ENCODE results near the gene HOXD10. TPM values are rescaled to one million over a fixed set of nuclear protein-coding genes. Genes with fewer than 3 reads are reported as not detected.

The HOXD10 gene
- polyA plus RNA-seq, 12 donors, result 0.33 to 21.6 (median 3.4) TPM; not detected in 3

GRCh38 chr2:176106581-176107539, 9.7 kb upstream of the HOXD10 start, which contains the start of gene HOXD11:
TSS of gene HOXD11 (plus strand) at chr2:176107280. CDS start at chr2:176107356, 76 bp downstream.
- DNase-seq, result no peak

DNA sequence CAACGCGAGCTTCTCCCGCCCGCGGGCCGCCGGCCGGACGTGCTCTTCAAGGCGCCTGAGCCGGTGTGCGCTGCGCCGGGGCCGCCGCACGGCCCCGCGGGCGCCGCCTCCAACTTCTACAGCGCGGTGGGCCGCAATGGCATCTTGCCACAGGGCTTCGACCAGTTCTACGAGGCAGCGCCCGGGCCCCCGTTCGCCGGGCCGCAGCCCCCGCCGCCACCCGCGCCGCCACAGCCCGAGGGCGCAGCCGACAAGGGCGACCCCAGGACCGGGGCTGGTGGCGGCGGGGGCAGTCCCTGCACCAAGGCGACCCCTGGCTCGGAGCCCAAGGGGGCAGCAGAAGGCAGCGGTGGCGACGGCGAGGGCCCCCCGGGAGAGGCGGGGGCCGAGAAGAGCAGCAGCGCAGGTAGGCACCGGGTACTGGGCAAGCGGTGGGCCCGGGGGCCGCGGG, 8.8 kb upstream of the HOXD10 start:
- DNase-seq, result no peak

DNA sequence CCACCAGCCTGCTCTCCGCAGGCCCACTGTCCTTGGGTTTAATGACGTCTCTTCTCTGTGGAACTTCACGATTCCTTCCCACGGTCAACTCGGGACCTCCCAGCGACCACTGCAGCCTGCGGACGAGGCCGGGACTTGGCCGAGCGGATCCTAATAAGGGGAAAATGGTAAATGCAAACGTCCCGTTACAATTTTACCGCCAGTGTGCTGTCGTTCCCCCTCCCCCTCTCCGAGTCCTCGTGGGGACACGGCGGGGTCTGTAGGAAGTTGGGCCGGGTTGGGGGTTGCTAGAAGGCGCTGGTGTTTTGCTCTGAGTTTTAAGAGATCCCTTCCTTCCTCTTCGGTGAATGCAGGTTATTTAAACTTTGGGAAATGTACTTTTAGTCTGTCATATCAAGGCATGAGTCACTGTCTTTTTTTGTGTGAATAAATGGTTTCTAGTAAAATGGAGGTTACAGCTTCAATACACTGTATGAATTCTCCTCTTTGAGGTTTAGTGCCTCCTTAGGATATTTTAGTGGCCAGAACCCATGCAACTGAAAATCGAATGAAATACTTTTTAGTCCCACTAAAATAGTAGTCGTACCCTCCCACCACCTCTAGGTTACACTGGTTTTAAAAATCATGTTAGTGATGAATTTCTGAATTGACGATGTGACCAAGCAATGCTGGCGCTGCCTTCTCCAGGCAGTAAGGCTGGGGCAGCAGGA, 7.2 kb upstream of the HOXD10 start:
- no peak for DNase-seq

GRCh38 chr2:176109946-176110345, 6.6 kb upstream of the HOXD10 start:
- no peak for DNase-seq

DNA sequence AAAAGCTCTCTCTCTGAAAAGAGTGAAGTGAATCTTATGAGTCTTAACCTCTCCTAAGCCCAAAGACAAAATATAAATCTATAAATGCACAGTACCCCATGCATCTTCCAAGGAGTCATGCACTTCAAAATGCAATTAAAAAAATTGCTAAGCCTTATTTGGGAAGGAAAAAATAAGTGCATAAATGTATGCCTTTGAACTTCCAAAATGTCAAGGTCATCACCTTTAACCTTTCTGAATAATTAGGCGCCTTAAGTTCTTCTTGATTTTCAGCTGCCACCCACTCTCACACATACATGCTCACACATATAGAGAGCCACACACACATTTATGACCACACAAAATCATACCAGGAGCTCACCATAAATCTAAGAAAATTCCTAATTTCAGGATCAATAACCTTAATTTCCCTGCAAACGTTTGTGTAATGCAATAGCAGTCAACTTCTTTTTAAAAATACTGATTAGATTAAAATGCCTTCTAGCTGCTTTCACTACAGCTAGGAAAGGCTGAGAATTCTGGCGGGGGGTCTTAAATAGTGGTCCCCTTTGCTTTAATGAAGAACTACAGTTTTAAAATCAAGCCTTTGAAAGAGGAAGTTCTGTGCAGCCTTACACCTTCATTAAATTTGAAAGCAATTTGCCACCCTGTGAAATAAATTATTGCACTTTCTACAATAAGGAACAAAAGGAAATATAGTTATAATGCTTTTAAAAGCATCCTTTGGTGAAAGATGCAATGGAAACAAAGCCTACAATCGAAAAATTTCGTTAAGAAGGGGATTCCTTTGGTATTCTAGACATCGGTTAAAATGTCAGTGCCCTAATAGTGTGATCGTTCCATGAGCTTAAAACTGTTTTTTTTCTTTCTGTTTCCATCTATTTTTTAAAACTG, 5.9 kb upstream of the HOXD10 start:
- DNase-seq, result no peak

DNA sequence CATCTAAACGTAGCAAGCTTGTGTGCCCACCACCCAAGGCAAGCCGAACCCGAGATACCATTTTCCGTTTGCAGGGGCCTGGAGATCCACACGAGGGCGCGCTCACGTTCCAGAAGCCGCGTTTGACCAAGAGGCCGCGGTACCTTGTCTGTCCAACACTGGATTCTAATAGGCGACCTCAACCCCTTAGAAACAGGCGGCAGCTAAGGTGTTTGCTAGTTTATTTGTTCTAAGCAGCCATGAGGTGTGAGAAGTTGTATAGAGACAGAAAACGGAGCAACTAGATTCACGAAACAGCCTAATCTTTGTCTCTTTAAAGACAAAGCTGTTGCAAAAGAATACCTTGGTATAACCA, 5.3 kb upstream of the HOXD10 start:
- peak; percentile 81 for DNase-seq

DNA sequence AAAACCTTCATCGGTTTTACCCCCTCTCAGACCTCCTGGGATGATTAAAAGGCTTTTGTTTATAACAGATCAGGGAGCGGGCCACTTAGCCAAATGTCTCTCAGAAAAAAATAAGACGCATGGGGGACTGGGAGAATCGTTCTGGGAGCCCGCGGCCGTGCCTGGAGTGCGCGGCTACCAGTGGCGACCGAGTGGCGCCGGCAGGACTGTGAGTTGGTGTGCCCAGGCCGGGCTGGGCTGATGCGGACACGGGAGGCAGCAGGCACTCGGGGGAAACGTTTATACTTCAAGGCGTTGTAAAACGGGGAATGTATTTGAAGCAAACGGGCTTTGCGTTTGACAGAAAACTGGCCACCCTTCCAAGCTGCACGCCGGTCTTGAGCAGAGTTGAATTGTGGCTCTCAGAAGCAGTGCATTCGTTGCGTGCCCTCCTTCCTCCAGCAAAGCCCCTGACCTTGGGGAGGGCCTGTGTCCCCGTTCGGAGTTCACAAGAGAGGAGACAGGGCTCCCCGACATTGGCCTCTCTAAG, 4.7 kb upstream of the HOXD10 start:
- DNase-seq, result no peak

DNA sequence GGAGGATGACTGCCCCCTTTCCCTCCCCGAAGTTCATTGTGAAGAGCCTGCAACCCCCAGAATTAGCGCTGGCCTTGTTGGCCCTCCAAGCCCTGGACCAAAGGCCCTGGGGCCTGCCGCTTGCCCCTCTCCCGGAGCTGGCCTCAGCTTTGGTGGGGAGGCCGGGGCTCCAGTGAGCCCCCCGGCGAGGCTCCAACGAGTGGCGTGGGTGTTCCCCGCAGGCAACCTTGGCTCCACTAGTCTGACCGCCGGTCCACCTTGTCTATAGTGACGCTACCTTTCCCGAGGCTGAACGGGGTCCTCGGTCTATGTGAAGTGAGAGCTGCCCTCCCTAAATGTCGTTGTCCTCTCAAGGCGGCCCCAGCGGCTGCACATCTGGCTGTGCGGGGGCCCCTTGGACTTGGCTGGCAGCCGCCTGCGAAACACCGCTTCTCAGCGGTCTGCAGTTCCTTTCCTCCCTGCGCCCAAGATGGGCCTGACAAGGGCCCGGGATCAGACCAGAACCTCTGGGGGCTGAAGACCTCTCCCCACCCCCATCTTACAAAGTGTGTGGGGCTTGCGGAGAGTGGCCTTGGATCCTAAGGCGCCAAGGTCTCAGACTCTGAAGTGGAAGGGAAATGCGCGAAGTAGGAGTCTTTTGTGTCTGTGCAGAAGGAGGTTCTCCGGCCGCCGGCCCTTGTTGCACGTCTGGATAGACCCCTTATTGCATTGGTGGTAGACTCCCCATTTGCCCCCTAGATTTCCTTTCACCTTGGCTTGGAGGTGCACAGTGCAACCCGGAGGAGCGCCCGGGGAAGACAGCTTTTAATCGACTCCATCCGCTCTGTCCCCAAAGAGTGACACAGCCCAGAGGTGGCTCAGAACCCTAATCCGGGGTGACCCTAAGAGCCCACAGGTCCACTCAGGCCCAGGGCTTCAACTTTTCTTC, 3.9 kb upstream of the HOXD10 start:
- DNase-seq, result no peak

GRCh38 chr2:176114120-176114929, 2.3 kb upstream of the HOXD10 start:
- no peak for DNase-seq

- DNase-seq, result no peak
These were observed 1.5 kb upstream of the HOXD10 start for GRCh38 chr2:176114930-176115625.

DNA sequence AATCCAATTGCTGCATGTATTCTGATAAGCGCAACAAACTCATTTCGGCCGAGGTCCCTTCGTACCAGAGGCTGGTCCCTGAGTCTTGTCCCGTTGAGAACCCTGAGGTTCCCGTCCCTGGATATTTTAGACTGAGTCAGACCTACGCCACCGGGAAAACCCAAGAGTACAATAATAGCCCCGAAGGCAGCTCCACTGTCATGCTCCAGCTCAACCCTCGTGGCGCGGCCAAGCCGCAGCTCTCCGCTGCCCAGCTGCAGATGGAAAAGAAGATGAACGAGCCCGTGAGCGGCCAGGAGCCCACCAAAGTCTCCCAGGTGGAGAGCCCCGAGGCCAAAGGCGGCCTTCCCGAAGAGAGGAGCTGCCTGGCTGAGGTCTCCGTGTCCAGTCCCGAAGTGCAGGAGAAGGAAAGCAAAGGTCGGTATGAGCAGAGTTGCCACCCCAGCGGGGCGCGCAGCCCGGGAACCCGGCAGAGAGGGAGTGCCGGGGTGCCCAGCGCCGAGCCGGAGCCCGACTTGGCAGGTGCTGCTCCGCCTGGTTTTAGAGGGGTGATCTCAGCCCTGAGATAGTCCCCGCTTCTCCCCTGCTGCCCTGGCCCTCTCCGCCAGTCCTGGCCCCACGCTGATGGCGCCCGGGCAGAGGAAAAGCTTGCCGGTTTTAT, 714 bp downstream of the HOXD10 start:
- no peak for DNase-seq

- DNase-seq, result no peak
These were observed 1.3 kb downstream of the HOXD10 start for GRCh38 chr2:176117823-176118371.

- DNase-seq, result no peak
These were observed 2.2 kb downstream of the HOXD10 start for GRCh38 chr2:176118601-176119339.

GRCh38 chr2:176120364-176121189, 4.0 kb downstream of the HOXD10 start:
- DNase-seq, result no peak

GRCh38 chr2:176121190-176122051, 4.8 kb downstream of the HOXD10 start:
- DNase-seq, result no peak

Data from muscle of arm (tissue), 12 donors.